K562 (cell line): Measurements from ENCODE around the gene TMEM87B. TPM values are rescaled to one million over a fixed set of nuclear protein-coding genes. Genes with fewer than 3 reads are reported as not detected.

Experiments used
- CREM ChIP-seq: IDR thresholded peaks from 2 replicates; pipeline ENCODE4 v1.6.1; 2014; ENCODE audit warnings: antibody characterized with exemption, low read depth
- POU5F1 ChIP-seq: fragments of 150-350 bp; IDR thresholded peaks from 2 replicates; pipeline ENCODE4 v1.6.1; 2014; ENCODE audit warnings: borderline replicate concordance, low read length, low read depth, mild to moderate bottlenecking; ENCODE audit not compliant: partially characterized antibody
- SAFB2 ChIP-seq: fragments of 200-400 bp; formaldehyde crosslinking; IDR thresholded peaks from 2 replicates; pipeline ENCODE4 v1.6.1; 2018; ENCODE audit warnings: borderline replicate concordance, low read length, low read depth, moderate library complexity; ENCODE audit not compliant: severe bottlenecking
- SMARCA4 ChIP-seq: fragments of 450-650 bp; IDR thresholded peaks from 2 replicates; pipeline ENCODE4 v1.6.1; 2016
- SREBF2 ChIP-seq: sonication (generic); formaldehyde crosslinking; IDR thresholded peaks from 2 replicates; pipeline ENCODE4 v1.4.0; 2020; ENCODE audit warnings: mild to moderate bottlenecking, missing genetic modification reagents
- THRAP3 ChIP-seq: fragments of 450-650 bp; IDR thresholded peaks from 2 replicates; pipeline ENCODE4 v1.6.1; 2016; ENCODE audit warnings: mild to moderate bottlenecking, inconsistent platforms, borderline replicate concordance
- ZFP36 ChIP-seq: fragments of 150-350 bp; IDR thresholded peaks from 2 replicates; pipeline ENCODE4 v1.6.1; 2018; ENCODE audit warnings: low read length, low read depth; ENCODE audit not compliant: partially characterized antibody
- ZNF57 ChIP-seq: fragments of 450-650 bp; formaldehyde crosslinking; IDR thresholded peaks from 2 replicates; pipeline ENCODE4 v1.4.0; 2020; ENCODE audit warnings: mild to moderate bottlenecking, moderate library complexity
- polyA plus RNA-seq, 8 experiments: library from polyadenylated mRNA; depleted of rRNA in 4 of 8; stranded (reverse) in 5 of 8; unstranded in 3 of 8; fragments of >200 nt; fragmentation: Nextera tagmentation in 2 of 8; fragmentation: Illumina TruSeq in 1 of 8; extraction: Ambion mirVana in 2 of 8; extraction: Trizol in 1 of 8; gene quantifications; 2 replicates each; pipeline versions ENCODE4 v1.2.1 to v1.2.3, GENCODE V29; 2011 to 2014; ENCODE audit warnings: inconsistent platforms in 1 of 8, missing spikeins in 1 of 8
- total RNA-seq, 7 experiments: library from RNA; depleted of rRNA in 6 of 7; stranded (reverse); fragments of >200 nt in 6 of 7; fragmentation: Illumina TruSeq in 2 of 7; extraction: Trizol in 2 of 7; gene quantifications; 2 replicates each; pipeline versions ENCODE4 v1.2.1 to v1.2.3, GENCODE V29; 2011 to 2021; ENCODE audit warnings: low replicate concordance in 1 of 7
- TF ChIP-seq, protein P1 (sequence below): sonication (generic); formaldehyde crosslinking; IDR thresholded peaks from 2 replicates; pipeline ENCODE4 v1.8.1; 2023; ENCODE audit warnings: missing genetic modification reagents, mild to moderate bottlenecking, borderline replicate concordance
- TF ChIP-seq, protein P2 (sequence below): fragments of 450-650 bp; IDR thresholded peaks from 2 replicates; pipeline ENCODE4 v1.6.1; 2017; ENCODE audit warnings: antibody characterized with exemption, mild to moderate bottlenecking
- TF ChIP-seq, protein P3 (sequence below): fragments of 250-450 bp; sonication (Bioruptor Pico); IDR thresholded peaks from 2 replicates; pipeline ENCODE4 v1.5.0; 2021; ENCODE audit warnings: mild to moderate bottlenecking, borderline replicate concordance
- TF ChIP-seq, protein P4 (sequence below): fragments of 250-450 bp; sonication (Bioruptor Pico); IDR thresholded peaks from 2 replicates; pipeline ENCODE4 v1.8.0; 2021; ENCODE audit warnings: mild to moderate bottlenecking, moderate library complexity
- TF ChIP-seq, protein P5 (sequence below): fragments of 250-450 bp; sonication (Bioruptor Pico); IDR thresholded peaks from 2 replicates; pipeline ENCODE4 v1.8.0; 2022; ENCODE audit warnings: moderate library complexity, mild to moderate bottlenecking, inconsistent platforms

The TMEM87B gene
- total and polyA plus RNA-seq, 9 of the 15 experiments (the other 6 are each of a cell fraction or from before 2014, with no cell fraction given): 3.7 to 17.1 (median 11.0) TPM

DNA sequence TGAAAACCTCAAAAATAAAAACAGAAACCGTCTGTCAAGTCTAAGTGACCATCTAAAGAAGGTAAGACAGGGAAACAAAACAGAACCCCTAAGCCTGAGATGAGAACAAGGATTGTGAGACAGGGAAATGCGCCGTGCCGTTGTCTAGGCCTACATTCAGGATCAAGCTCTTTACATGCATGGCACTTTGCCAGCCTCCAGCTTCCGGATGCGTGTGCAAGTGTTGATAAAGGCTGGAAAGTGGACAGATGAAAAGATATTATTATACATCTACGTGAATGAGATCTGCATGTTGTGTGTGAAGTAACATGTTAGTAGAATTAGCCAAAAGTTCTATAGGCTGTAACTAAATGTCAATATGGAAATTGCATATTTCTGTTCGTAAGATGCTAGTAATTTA, 28.6 kb upstream of the TMEM87B start (continued):
- TF ChIP-seq, protein P1, sequence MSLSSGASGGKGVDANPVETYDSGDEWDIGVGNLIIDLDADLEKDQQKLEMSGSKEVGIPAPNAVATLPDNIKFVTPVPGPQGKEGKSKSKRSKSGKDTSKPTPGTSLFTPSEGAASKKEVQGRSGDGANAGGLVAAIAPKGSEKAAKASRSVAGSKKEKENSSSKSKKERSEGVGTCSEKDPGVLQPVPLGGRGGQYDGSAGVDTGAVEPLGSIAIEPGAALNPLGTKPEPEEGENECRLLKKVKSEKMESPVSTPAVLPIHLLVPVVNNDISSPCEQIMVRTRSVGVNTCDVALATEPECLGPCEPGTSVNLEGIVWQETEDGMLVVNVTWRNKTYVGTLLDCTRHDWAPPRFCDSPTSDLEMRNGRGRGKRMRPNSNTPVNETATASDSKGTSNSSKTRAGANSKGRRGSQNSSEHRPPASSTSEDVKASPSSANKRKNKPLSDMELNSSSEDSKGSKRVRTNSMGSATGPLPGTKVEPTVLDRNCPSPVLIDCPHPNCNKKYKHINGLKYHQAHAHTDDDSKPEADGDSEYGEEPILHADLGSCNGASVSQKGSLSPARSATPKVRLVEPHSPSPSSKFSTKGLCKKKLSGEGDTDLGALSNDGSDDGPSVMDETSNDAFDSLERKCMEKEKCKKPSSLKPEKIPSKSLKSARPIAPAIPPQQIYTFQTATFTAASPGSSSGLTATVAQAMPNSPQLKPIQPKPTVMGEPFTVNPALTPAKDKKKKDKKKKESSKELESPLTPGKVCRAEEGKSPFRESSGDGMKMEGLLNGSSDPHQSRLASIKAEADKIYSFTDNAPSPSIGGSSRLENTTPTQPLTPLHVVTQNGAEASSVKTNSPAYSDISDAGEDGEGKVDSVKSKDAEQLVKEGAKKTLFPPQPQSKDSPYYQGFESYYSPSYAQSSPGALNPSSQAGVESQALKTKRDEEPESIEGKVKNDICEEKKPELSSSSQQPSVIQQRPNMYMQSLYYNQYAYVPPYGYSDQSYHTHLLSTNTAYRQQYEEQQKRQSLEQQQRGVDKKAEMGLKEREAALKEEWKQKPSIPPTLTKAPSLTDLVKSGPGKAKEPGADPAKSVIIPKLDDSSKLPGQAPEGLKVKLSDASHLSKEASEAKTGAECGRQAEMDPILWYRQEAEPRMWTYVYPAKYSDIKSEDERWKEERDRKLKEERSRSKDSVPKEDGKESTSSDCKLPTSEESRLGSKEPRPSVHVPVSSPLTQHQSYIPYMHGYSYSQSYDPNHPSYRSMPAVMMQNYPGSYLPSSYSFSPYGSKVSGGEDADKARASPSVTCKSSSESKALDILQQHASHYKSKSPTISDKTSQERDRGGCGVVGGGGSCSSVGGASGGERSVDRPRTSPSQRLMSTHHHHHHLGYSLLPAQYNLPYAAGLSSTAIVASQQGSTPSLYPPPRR: no peak
- no peak for TF ChIP-seq SREBF2 (CRISPR knock-in tag)
- TF ChIP-seq SMARCA4: peak; percentile 86
- TF ChIP-seq ZNF57 (CRISPR knock-in tag): no peak
- peak; percentile 51; the same call in 1 of the 2 replicates for TF ChIP-seq CREM
- TF ChIP-seq, protein P2, sequence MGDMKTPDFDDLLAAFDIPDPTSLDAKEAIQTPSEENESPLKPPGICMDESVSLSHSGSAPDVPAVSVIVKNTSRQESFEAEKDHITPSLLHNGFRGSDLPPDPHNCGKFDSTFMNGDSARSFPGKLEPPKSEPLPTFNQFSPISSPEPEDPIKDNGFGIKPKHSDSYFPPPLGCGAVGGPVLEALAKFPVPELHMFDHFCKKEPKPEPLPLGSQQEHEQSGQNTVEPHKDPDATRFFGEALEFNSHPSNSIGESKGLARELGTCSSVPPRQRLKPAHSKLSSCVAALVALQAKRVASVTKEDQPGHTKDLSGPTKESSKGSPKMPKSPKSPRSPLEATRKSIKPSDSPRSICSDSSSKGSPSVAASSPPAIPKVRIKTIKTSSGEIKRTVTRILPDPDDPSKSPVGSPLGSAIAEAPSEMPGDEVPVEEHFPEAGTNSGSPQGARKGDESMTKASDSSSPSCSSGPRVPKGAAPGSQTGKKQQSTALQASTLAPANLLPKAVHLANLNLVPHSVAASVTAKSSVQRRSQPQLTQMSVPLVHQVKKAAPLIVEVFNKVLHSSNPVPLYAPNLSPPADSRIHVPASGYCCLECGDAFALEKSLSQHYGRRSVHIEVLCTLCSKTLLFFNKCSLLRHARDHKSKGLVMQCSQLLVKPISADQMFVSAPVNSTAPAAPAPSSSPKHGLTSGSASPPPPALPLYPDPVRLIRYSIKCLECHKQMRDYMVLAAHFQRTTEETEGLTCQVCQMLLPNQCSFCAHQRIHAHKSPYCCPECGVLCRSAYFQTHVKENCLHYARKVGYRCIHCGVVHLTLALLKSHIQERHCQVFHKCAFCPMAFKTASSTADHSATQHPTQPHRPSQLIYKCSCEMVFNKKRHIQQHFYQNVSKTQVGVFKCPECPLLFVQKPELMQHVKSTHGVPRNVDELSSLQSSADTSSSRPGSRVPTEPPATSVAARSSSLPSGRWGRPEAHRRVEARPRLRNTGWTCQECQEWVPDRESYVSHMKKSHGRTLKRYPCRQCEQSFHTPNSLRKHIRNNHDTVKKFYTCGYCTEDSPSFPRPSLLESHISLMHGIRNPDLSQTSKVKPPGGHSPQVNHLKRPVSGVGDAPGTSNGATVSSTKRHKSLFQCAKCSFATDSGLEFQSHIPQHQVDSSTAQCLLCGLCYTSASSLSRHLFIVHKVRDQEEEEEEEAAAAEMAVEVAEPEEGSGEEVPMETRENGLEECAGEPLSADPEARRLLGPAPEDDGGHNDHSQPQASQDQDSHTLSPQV: peak; percentile 59
- TF ChIP-seq THRAP3: 0 out of 2 replicates have a peak, but pooled peaks have one; percentile 11
- TF ChIP-seq SAFB2: no peak
- TF ChIP-seq, protein P3, sequence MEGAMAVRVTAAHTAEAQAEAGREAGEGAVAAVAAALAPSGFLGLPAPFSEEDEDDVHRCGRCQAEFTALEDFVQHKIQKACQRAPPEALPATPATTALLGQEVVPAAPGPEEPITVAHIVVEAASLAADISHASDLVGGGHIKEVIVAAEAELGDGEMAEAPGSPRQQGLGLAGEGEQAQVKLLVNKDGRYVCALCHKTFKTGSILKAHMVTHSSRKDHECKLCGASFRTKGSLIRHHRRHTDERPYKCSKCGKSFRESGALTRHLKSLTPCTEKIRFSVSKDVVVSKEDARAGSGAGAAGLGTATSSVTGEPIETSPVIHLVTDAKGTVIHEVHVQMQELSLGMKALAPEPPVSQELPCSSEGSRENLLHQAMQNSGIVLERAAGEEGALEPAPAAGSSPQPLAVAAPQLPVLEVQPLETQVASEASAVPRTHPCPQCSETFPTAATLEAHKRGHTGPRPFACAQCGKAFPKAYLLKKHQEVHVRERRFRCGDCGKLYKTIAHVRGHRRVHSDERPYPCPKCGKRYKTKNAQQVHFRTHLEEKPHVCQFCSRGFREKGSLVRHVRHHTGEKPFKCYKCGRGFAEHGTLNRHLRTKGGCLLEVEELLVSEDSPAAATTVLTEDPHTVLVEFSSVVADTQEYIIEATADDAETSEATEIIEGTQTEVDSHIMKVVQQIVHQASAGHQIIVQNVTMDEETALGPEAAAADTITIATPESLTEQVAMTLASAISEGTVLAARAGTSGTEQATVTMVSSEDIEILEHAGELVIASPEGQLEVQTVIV (CRISPR knock-in tag): no peak
- TF ChIP-seq, protein P4, sequence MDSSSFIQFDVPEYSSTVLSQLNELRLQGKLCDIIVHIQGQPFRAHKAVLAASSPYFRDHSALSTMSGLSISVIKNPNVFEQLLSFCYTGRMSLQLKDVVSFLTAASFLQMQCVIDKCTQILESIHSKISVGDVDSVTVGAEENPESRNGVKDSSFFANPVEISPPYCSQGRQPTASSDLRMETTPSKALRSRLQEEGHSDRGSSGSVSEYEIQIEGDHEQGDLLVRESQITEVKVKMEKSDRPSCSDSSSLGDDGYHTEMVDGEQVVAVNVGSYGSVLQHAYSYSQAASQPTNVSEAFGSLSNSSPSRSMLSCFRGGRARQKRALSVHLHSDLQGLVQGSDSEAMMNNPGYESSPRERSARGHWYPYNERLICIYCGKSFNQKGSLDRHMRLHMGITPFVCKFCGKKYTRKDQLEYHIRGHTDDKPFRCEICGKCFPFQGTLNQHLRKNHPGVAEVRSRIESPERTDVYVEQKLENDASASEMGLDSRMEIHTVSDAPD (CRISPR knock-in tag): no peak
- no peak for TF ChIP-seq POU5F1
- TF ChIP-seq, protein P5, sequence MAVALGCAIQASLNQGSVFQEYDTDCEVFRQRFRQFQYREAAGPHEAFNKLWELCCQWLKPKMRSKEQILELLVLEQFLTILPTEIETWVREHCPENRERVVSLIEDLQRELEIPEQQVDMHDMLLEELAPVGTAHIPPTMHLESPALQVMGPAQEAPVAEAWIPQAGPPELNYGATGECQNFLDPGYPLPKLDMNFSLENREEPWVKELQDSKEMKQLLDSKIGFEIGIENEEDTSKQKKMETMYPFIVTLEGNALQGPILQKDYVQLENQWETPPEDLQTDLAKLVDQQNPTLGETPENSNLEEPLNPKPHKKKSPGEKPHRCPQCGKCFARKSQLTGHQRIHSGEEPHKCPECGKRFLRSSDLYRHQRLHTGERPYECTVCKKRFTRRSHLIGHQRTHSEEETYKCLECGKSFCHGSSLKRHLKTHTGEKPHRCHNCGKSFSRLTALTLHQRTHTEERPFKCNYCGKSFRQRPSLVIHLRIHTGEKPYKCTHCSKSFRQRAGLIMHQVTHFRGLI (CRISPR knock-in tag): no peak
- no peak for TF ChIP-seq ZFP36
